Heart left ventricle (tissue), 13 donors: ENCODE results near the gene RUFY3.

Experiments used
- CTCF ChIP-seq, 12 donors: fragments of 200-600 bp; sonication (generic) in 4 of 12; IDR thresholded peaks; one replicate each; pipeline versions ENCODE4 v1.5.0 to v1.8.0; 2018 to 2022; ENCODE audit warnings: antibody characterized with exemption in 12 of 12, mild to moderate bottlenecking in 5 of 12
- POLR2A ChIP-seq, 2 donors: fragments of 450-650 bp; IDR thresholded peaks; one replicate each; pipeline ENCODE4 v1.6.1; 2017; ENCODE audit warnings: antibody characterized with exemption in 2 of 2, mild to moderate bottlenecking in 2 of 2, moderate library complexity in 2 of 2
- donor health status: ischemic (EF 13 %, LVEDD 7.1; RV severe dilation, severe dysfunction).
- donor health status: DM: no; HTN: yes; CAD: no.
- donor health status: DM: no; HTN: no; CAD: no.
- donor health status: ischemic (EF 25% LVEDD 6.9; RV normal size, moderate dysfunction).
- donor health status: ischemic (EF 25% LVEDD 5.7; RV mildly dilated, moderate dysfunction).
- donor health status: ischemic (EF 35%, LVEDD 5.7; RV mildly dilated, moderate dysfunction).
- donor health status: nonischemic (EF 11% LVEDD 7.7; RV severe dilation, severe dysfunction).
- donor health status: DM: yes; HTN: yes; CAD: no.
- donor health status: PGD.
- donor health status: ischemic (EF 29% LVEDD 5.4; RV normal size, mild dysfunction).
- donor health status: nonischemic (EF 23%, LVEDD 6.1; RV moderate dilation, normal function).

- TF ChIP-seq POLR2A (IDR thresholded peaks at IDR 0.05) = no peak
- no peak for TF ChIP-seq CTCF (IDR thresholded peaks at IDR 0.05)
These were observed 15.7 kb upstream of the RUFY3 start for GRCh38 chr4:70706044-70706461.
